Hematopoietic multipotent progenitor cell treated with erythropoietin and hydrocortisone succinate and interleukin-3 and kit ligand, for 4 days (in vitro differentiated cells): ENCODE results near the gene TBPL1.
"Not testable (repeated sequence)": the region's sequence is repeated elsewhere in the genome, so short reads cannot be mapped to it uniquely, and the experiment has no call there.

Experiments
- DNase-seq: peaks from one replicate; pipeline ENCODE4 v3.0.0-alpha.2; 2015

TBPL1 gene

DNA sequence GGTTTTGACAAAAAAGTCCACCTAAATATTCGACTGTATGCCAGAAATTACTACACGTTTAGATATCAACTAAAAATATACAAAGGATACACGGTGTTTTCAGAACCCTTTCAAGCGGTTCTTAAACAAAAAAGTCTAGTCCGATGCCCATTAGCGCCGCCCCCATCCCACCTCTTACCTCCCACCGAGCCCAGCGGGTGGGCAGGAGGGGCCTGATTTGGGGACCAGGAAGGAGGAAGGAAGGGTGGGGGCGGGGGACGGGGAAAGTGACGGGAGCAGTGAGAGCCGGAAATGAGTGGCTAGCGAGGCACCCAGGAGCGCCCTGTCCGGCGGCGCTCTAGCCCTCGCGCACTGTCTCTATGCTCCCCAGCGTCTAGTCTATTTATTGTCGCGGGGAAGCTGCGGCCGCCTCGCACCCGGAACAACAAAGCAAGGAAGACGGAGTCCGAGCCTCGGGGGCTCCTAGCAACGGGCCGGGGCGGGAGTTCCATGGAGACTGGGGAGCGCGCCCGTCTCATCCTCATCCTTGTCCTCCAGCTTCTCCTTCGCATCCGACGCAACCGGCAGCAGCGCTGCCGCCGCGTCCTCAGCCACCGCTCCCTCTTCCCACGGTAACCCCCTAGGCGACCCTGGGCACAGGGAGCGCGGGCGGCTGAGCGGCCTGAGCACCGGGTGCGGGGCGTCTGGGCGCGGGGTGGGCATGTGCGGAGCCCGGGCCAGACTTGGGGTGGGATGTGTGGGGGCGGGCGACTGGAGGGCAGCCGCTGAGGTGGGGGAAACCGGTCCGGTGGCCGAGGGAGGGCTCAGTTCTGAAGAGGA is at the start of gene TBPL1:
Gene TBPL1 (plus strand): TSS at position 410 of the 819 bp plus-strand sequence. CDS start 26,902 bp downstream, outside the sequence.
- peak; percentile 98 for DNase-seq

DNA sequence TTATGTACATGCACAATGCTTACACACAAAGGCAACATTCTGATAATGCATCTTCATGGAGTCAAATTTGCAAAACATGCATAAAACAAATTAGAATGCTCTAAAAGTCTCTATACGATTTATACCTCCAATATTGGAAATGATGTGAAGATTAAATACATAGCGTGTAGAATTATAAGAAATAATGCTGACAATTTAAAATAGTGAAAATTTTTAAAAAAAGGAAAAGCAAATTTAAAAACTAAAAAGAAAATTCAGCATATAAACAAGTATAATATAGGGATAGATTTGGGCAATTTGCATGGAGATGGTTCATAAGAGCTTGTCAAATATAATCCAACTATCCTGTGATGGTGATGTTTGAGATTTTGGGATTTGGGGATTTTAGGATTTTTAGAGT is 49.2 kb upstream of the TBPL1 start:
- no peak for DNase-seq

DNA sequence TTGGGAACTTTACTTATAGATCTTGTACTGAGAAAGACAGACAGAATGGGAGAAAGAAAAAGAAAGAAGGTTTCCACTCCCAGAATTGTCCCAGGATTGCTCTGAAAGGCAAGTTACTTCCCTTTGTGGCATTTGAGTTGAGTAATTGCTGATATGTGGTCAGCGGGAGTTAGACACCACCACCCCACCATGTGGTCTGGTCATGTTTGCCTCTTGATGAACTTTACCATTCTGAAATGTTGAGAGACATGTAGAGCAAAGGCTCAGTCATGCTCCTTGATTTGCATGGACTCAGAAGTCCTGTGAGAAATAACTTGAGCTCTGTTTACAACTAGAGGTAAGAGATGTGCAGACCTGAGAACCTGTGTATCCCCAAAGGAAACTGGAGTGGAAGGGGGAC is 47.0 kb upstream of the TBPL1 start:
- DNase-seq, result peak; percentile 46

GRCh38 chr6:133916650-133917151 is 36.3 kb upstream of the TBPL1 start:
- DNase-seq, result peak; percentile 90

DNA sequence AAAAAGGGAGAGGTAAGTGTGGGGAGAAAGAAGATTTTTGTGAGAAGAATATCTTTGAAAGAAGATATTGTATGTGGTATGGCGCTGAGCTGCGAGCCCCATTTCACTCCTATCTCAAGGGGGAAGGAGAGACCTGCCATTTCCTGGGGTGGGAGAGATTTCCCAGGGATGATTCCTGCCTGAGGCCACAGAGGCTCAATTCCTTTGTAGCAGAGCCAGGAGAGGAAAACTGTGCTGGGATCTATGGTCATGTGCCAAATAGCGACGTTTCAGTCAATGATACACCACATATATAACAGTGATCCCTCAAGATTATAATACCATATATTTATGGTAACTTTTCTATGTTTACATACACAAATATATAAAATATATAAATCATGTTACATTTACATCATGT is 35.2 kb upstream of the TBPL1 start:
- DNase-seq, result no peak

DNA sequence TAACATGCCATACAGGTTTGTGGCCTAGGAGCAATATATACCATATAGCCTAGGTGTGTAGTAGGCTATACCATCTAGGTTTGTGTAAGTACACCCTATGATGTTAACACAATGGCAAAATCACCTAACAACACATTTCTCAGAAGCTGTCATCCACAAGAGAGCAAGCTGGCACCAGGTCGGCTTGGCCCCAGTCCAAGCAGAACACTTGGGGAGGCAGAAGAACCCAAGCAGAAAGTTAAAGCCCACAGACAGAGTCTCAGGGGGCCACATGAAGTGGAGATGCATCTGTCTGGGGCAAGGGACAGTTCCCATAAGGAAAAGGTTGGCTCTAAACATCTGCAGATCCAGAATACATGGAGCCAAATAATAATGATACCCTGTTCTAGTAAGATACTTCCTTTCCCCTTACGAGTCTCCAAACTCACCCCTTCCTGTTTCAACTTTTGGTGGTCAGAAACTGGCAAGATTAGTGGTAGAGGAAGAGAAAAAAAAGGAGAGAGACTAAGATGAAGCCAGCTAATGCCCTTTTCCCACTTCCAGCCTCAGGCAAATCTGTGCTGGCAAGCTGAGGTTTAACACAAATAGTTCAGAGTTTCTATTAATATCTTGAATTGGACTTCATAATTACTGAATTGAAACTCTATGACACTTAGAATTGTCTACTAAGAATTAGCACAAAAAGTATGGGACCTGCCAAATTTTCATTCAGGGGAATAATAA is 34.7 kb upstream of the TBPL1 start:
- DNase-seq, result no peak

- no peak for DNase-seq
These were observed 33.7 kb upstream of the TBPL1 start for GRCh38 chr6:133919362-133919761.

DNA sequence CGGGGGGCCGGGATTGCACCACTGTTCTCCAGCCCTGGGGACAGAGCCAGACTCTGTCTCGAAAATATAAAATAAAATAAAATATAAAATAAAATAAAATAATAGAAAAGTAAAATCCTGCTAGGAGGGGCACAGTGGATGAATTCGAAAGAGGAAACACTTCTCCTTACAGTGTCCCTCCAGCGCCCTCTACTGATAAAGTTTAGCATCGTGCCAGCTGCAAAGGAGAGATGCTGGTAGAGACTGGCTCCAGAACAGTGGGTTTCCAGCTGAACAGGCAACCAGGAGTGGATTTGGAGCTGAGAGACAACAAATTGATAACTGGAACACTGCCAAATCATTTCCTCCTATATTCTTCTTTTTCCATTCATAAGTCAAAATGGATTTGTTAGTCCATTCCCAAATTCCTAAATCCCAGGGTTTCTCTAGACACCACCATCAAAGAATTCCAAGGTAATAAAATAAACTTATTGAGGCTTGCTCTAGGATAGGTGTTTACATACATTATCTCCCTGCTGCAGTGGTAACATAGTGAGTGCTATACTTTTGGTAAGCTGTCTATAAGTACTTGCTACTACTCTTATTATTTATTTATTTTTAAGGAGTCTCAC is 31.7 kb upstream of the TBPL1 start:
- peak; percentile 92 for DNase-seq

- peak; percentile 85 for DNase-seq
These were observed 29.0 kb upstream of the TBPL1 start for GRCh38 chr6:133923938-133924593.

DNA sequence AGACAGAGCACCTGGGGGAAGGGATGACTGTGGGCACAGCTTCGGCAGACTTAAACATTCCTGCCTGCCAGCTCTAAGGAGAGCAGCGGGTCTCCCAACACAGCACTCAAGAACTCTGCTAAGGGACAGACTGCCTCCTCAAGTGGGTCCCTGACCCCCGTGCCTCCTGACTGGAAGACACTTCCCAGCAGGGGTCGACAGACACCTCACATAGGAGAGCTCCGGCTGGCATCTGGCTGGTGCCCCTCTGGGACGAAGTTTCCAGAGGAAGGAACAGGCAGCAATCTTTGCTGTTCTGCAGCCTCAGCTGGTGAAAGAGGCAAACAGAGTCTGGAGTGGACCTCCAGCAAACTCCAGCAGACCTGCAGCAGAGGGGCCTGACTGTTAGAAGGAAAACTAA is 21.8 kb upstream of the TBPL1 start:
- not testable (repeated sequence) for DNase-seq

GRCh38 chr6:133936352-133936751 is 16.7 kb upstream of the TBPL1 start:
- not testable (repeated sequence) for DNase-seq

DNA sequence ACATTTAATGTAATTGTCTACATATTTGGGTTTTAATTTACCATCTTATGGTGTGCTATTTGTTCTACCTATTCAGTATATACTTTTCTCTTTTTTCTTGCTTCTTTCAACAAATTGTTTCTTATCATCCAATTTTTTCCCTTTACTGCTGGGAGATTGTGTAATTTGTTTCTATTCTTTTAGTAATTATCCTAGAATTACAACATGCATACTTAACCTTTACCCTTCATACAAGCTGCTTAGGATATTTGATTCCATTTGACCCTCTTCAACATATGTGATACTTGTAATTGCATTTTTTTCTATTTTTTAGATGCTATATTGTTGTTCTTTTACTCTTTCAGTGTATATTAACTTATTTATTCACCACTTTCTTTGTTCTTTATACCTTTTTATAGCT is 15.1 kb upstream of the TBPL1 start:
- DNase-seq, result no peak

DNA sequence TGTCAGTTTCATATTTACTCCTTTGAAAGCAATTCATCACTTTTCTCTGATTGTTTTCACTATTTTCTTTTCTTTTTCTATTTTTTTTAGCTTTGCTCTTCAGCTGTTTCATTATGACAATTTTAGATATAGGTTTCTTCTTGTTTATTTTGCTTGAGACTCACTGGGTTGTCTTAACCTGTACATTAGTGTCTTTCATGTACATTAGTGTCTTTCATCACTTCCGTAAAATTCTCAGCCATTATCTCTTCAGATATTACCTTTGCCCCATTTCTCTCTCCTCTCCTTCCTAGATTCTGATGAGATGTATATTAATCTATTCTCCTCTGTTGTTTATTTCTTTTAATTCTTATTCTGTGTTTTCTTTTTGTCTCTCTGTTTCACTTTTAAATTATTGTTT is 14.5 kb upstream of the TBPL1 start:
- no peak for DNase-seq

GRCh38 chr6:133939778-133940667 is 13.0 kb upstream of the TBPL1 start:
- DNase-seq, result no peak

DNA sequence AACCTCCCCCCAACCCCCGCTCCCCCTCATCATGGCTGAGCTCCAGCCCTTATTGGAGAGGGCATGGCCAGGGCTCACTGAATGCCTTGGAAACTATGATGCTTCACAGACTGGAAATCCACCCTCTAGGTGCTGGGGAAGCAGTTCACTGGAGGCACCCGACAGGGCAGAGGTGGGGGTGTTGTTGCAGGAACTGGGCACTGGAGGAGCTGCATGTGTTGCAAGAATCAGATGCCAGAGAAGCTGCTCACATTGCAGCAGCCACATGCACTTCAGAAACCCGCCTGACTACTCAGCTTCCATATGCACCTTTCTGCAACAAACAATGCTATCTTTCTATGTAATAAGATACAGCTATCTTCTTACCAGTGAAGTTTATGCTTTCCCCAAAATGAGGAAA is 7.9 kb upstream of the TBPL1 start:
- no peak for DNase-seq

GRCh38 chr6:133947302-133947900 is 5.6 kb upstream of the TBPL1 start:
- DNase-seq, result no peak

DNA sequence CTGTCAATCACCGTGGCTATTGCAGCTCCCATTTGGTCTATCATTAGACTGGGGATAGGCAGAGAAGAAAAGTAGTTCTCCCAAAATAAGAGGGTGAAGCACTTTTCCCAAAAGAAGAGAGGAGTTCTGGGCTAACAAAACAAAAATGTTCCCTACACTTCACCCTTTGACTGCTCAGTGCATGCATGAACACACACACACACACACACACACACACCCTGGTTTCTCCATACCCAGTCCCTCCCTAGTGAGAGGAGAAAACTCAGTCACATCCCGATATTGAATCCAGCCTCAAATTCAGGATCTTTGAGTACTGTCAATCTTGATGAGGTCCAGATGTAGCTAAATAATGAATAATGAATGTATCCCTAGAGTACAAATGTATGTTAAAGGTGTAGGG is 4.6 kb upstream of the TBPL1 start:
- no peak for DNase-seq

GRCh38 chr6:133951227-133951626 is 1.8 kb upstream of the TBPL1 start:
- no peak for DNase-seq

GRCh38 chr6:133951881-133952814 is 876 bp upstream of the TBPL1 start:
- peak; percentile 85 for DNase-seq

DNA sequence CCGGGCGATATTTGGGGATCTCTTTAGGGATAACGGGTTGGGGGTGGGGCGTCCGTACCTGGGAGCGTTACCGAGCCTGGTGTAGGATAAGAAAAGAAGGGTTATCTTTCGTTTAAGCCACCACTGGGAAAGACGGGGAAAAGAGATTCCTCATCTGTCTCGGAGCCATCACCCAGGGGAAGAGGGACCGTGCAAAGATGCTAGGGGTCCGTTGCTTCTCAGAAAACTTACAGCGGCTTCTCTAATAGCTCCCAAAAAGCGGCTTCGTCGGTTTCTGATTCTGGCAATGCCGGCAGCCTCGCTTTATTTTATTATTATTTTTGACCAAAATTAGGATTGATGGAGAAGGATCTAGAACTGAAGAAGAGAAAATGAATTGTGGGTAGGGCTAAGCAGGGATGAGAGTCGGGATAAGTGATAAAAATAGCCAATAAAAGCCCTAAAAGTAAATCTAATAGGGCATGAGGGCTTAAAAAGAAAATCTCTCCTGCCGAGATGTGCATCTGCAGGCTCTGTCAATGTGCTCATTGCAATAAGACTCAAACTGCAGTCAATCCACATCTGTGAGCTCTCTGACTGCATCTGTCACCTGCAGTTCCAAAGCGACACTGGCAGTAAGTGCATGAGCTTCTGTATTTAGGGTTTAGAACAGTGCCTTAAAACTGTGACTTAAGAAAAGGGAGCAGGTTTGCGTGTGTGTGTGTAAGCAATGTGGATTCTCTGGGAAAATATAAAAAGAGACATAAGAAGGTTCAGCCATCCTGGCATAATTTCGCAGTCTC is 801 bp downstream of the TBPL1 start:
- no peak for DNase-seq
